GM18873 (cell line): ENCODE results near the gene METTL25B.

Experiments
- ATAC-seq: cut with Tn5 transposase; IDR thresholded peaks from one replicate; pipeline ENCODE4 v1.9.1; 2021; ENCODE audit warnings: mild to moderate bottlenecking, moderate library complexity, moderate number of reproducible peaks; ENCODE audit not compliant: unreplicated experiment, low FRiP score

Gene METTL25B

GRCh38 chr1:156766298-156767100, 38.2 kb downstream of the METTL25B start:
- peak; percentile 2 for ATAC-seq

GRCh38 chr1:156767101-156767878, 39.0 kb downstream of the METTL25B start, which contains the start of gene PRCC:
Gene PRCC, plus strand, starts transcription at chr1:156767535. Its CDS starts 237 bp downstream, at chr1:156767772.
- peak; percentile 85 for ATAC-seq

GRCh38 chr1:156767879-156768604, 39.8 kb downstream of the METTL25B start:
- ATAC-seq: peak; percentile 18

- no peak for ATAC-seq
Measured at GRCh38 chr1:156768610-156769295, 40.5 kb downstream of the METTL25B start.

- ATAC-seq: no peak
Measured at GRCh38 chr1:156772222-156772621, 44.0 kb downstream of the METTL25B start.

- ATAC-seq: no peak
Measured at GRCh38 chr1:156772728-156773497, 44.6 kb downstream of the METTL25B start.

GRCh38 chr1:156773607-156774006, 45.3 kb downstream of the METTL25B start:
- ATAC-seq: no peak

GRCh38 chr1:156775799-156776198, 47.5 kb downstream of the METTL25B start:
- ATAC-seq: no peak

GRCh38 chr1:156776942-156777341, 48.7 kb downstream of the METTL25B start:
- ATAC-seq: no peak

- no peak for ATAC-seq
Measured at GRCh38 chr1:156777573-156777972, 49.3 kb downstream of the METTL25B start.

- no peak for ATAC-seq
Measured at GRCh38 chr1:156781585-156782186, 53.4 kb downstream of the METTL25B start.

GRCh38 chr1:156785458-156785857, 57.2 kb downstream of the METTL25B start:
- no peak for ATAC-seq
